ENCODE measurements around the gene AGAP9. TPM values are rescaled to one million over a fixed set of nuclear protein-coding genes. Genes with fewer than 3 reads are reported as not detected.
"Not testable (repeated sequence)": the region's sequence is repeated elsewhere in the genome, so short reads cannot be mapped to it uniquely, and the experiment has no call there.

Gene AGAP9
- total and polyA plus RNA-seq, 2 of the 8 experiments (the other 6 are each of a cell fraction or from before 2014, with no cell fraction given) = 7.2 to 9.3 TPM

DNA sequence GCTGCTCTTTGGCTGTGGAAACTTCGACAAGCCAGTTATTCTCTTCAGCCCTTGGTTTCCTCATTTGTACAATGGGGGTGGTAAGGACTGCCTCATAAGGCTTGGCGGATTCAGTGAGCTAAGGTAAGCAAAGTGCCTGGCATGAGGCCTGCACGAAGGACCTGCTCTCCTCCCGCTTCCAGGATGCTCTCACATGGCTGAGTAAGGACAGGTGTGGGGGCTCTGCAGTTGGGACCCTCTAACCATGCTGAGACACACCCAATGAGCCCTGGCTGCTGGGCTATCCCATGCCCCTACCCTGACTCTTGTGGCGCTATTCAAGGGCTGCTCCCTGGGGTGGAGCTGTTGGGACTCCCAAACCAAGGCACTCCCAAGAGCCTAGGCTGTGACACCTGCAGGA lies 48.3 kb downstream of the AGAP9 start:
- FAIRE-seq; H2AFZ ChIP-seq (ENCODE audit: low read length); H3K4me1 ChIP-seq (replicated peaks in 1 of 4; ENCODE audit: control insufficient read depth in 3 of 4, insufficient read depth in 4 of 4, low read length in 3 of 4); H3K27ac ChIP-seq (ENCODE audit: low read depth, low read length); H2BK12ac ChIP-seq (ENCODE audit: low read depth, low read length); H3K56ac ChIP-seq (replicated peaks; ENCODE audit: insufficient read length, low read depth, low read length); H3K79me2 ChIP-seq (ENCODE audit: control insufficient read depth in 1 of 2, insufficient read depth in 2 of 2, low read length in 2 of 2); H2BK120ac ChIP-seq (replicated peaks; ENCODE audit: low read depth, low read length); CTCF ChIA-PET (ENCODE audit: partially characterized antibody); H3K4me2 ChIP-seq (ENCODE audit: insufficient read depth in 1 of 2, low read depth in 2 of 2, low read length in 2 of 2); H3K36me3 ChIP-seq (ENCODE audit: control insufficient read depth in 2 of 4, insufficient read depth in 4 of 4, low read length in 3 of 4); H2BK15ac ChIP-seq (ENCODE audit: low read length); H4K8ac ChIP-seq (ENCODE audit: extremely low read depth, insufficient read depth, low read length); H4K5ac ChIP-seq (ENCODE audit: insufficient read length, low read depth, low read length); H3K14ac ChIP-seq (ENCODE audit: insufficient read length); DNase-seq (ENCODE audit: low read depth in 1 of 2, low spot score in 2 of 2); H2BK20ac ChIP-seq (ENCODE audit: low read length); H3K23me2 ChIP-seq (ENCODE audit: low read depth, low read length); H3K9ac ChIP-seq (replicated peaks in 1 of 4; ENCODE audit: extremely low read depth in 1 of 4, low read depth in 3 of 4, low read length in 3 of 4); H3K18ac ChIP-seq (ENCODE audit: extremely low read depth, low read length); H3K9me3 ChIP-seq (ENCODE audit: insufficient read depth in 2 of 2, low read depth in 1 of 2, low read length in 1 of 2); H4K91ac ChIP-seq (replicated peaks; ENCODE audit: insufficient read length, low read length); H3K79me1 ChIP-seq (ENCODE audit: low read depth, low read length); H3K27me3 ChIP-seq (replicated peaks in 1 of 4; ENCODE audit: control insufficient read depth in 3 of 4, extremely low read depth in 1 of 4, insufficient read depth in 3 of 4, low read length in 3 of 4); H3K23ac ChIP-seq (ENCODE audit: insufficient read length); POLR2A ChIA-PET (ENCODE audit: partially characterized antibody); H2AK5ac ChIP-seq (ENCODE audit: low read depth, low read length); H3K4me3 ChIP-seq (ENCODE audit: extremely low read depth in 1 of 4, insufficient read depth in 2 of 4, low read depth in 3 of 4, low read length in 4 of 4); H4K20me1 ChIP-seq (replicated peaks in 1 of 2; ENCODE audit: control insufficient read depth in 1 of 2, insufficient read depth in 2 of 2, low read length in 2 of 2); H3K4ac ChIP-seq (replicated peaks; ENCODE audit: insufficient read length, low read depth, low read length); H2BK5ac ChIP-seq (ENCODE audit: low read depth, low read length): not testable (repeated sequence)
- WGBS, 2 experiments (ENCODE audit: extremely low coverage in 1 of 2, insufficient coverage in 1 of 2, insufficient read length in 1 of 2, insufficient replicate concordance in 2 of 2, low coverage in 1 of 2, low lambda C conversion rate in 2 of 2, missing lambda C conversion rate in 1 of 2) = 83% methylated on average over 1 of the region's 5 CpGs; no CpG with 5 or more reads in 1 of the 2 experiments

DNA sequence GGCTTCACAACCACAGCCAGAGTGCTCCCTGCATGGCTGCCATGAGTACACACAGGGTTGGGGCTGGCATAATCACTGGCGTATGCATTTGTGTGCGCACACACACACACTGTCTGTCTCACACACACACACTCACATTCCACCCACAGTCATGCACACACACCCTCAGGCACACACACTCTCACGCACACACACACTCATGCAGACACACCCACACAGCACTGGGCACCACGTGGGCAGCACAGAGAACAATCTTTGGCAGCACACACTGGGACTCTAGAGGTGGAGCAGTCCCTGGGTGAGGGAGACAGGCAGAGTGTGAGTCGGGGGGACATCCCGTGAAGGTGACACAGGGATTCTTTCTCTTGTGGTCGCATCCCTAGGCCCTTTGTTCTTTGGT lies 49.9 kb downstream of the AGAP9 start:
- H3K27ac ChIP-seq (ENCODE audit: low read depth, low read length); H3K4me2 ChIP-seq (ENCODE audit: insufficient read depth in 1 of 2, low read depth in 2 of 2, low read length in 2 of 2); H2BK5ac ChIP-seq (ENCODE audit: low read depth, low read length); H2BK15ac ChIP-seq (ENCODE audit: low read length); H3K14ac ChIP-seq (ENCODE audit: insufficient read length); H4K5ac ChIP-seq (ENCODE audit: insufficient read length, low read depth, low read length); FAIRE-seq; H2AFZ ChIP-seq (ENCODE audit: low read length); H3K23me2 ChIP-seq (ENCODE audit: low read depth, low read length); POLR2A ChIA-PET (ENCODE audit: partially characterized antibody); H4K20me1 ChIP-seq (replicated peaks in 1 of 2; ENCODE audit: control insufficient read depth in 1 of 2, insufficient read depth in 2 of 2, low read length in 2 of 2); H2BK20ac ChIP-seq (ENCODE audit: low read length); H3K27me3 ChIP-seq (replicated peaks in 1 of 4; ENCODE audit: control insufficient read depth in 3 of 4, extremely low read depth in 1 of 4, insufficient read depth in 3 of 4, low read length in 3 of 4); H3K4ac ChIP-seq (replicated peaks; ENCODE audit: insufficient read length, low read depth, low read length); H4K91ac ChIP-seq (replicated peaks; ENCODE audit: insufficient read length, low read length); H3K79me1 ChIP-seq (ENCODE audit: low read depth, low read length); H2BK12ac ChIP-seq (ENCODE audit: low read depth, low read length); H3K18ac ChIP-seq (ENCODE audit: extremely low read depth, low read length); H3K56ac ChIP-seq (replicated peaks; ENCODE audit: insufficient read length, low read depth, low read length); H2AK5ac ChIP-seq (ENCODE audit: low read depth, low read length); H3K23ac ChIP-seq (ENCODE audit: insufficient read length); H3K9ac ChIP-seq (replicated peaks in 1 of 4; ENCODE audit: extremely low read depth in 1 of 4, low read depth in 3 of 4, low read length in 3 of 4); H3K9me3 ChIP-seq (ENCODE audit: insufficient read depth in 2 of 2, low read depth in 1 of 2, low read length in 1 of 2); CTCF ChIA-PET (ENCODE audit: partially characterized antibody); H4K8ac ChIP-seq (ENCODE audit: extremely low read depth, insufficient read depth, low read length); H3K4me3 ChIP-seq (ENCODE audit: extremely low read depth in 1 of 4, insufficient read depth in 2 of 4, low read depth in 3 of 4, low read length in 4 of 4); H3K4me1 ChIP-seq (replicated peaks in 1 of 4; ENCODE audit: control insufficient read depth in 3 of 4, insufficient read depth in 4 of 4, low read length in 3 of 4); DNase-seq (ENCODE audit: low read depth in 1 of 2, low spot score in 2 of 2); H3K36me3 ChIP-seq (ENCODE audit: control insufficient read depth in 2 of 4, insufficient read depth in 4 of 4, low read length in 3 of 4); H3K79me2 ChIP-seq (ENCODE audit: control insufficient read depth in 1 of 2, insufficient read depth in 2 of 2, low read length in 2 of 2); H2BK120ac ChIP-seq (replicated peaks; ENCODE audit: low read depth, low read length): not testable (repeated sequence)
- whole genome bisulfite sequencing, 2 experiments (ENCODE audit: extremely low coverage in 1 of 2, insufficient coverage in 1 of 2, insufficient read length in 1 of 2, insufficient replicate concordance in 2 of 2, low coverage in 1 of 2, low lambda C conversion rate in 2 of 2, missing lambda C conversion rate in 1 of 2) = no CpG with 5 or more reads among the region's 7 CpGs
